GM21360 (cell line): ENCODE results near the gene SCFD2.
"Not testable (repeated sequence)": the region's sequence is repeated elsewhere in the genome, so short reads cannot be mapped to it uniquely, and the experiment has no call there.

Experiments used
- ATAC-seq: cut with Tn5 transposase; IDR thresholded peaks from one replicate; pipeline ENCODE4 v1.9.1; 2021; ENCODE audit warnings: mild to moderate bottlenecking, moderate library complexity; ENCODE audit not compliant: unreplicated experiment

Gene SCFD2

DNA sequence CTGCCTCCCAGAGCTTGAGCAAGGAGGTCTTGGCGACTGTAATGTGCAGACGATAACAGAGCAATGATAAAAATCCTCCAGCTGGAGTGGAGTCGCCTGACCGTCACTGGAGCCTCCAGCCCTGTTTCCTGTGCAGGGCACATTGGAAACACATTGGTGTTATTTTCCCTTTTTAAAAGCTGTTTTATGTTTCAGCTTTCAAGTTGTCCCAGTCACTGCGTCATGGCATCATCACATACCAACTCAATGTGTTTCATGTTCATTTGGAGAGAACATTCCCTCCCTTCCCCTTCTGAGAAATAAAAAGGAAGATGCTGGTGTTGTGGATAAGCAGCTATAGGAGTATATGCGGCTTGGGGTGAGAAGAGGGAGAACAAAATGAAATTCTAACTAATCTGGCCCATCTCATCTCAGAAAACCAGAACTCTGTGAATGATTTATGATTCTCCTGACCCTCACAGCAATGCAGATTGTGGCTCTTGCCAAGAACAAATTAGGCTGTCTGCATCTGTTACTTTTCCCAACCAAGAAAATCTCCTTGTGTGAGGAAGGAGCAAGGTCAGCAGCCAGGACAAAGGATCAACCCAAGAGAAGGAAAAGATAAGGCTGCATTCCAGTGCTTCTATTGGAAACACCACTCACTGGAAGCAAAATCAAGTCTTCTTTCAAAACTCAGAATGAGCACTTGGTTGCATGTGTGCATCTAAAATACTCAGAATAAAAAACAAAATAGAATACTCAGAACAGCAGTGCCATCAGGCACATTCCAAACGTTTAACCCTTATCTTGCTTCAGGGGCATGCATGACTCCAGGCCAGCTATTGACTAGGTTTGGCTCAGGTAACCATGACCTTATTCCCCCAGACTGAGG lies 369.4 kb downstream of the SCFD2 start:
- ATAC-seq: no peak

DNA sequence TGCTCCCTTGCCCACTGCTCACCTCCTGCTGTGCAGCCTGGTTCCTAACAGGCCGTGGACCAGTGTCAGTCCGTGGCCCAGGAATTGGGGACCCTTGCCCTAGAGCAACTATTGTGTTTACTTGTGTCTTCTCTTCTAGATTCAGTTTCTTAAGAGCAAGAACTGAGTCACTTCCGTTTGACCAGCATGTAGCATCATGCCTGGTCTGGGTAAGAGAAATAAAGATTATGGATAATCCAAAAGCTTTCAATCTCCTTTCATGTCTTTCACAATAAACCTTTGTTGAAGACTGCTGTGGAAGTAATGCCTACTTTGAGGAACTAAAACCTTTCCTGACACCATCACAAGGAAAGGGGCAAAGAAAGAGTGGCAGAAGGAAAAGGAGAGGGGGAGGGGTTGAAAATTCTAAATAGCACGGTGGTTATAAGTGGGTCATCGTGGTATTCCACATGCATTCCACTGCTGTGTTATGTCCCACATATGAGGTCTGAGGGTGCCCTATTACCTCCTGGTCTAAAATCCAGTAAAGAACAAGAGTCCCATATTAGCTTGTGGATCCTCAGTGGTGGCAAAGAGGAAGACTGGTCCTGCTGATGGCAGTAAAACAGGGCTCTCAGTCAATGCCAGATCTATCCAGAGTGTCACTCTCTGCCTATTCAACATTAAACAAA lies 370.4 kb downstream of the SCFD2 start:
- no peak for ATAC-seq

DNA sequence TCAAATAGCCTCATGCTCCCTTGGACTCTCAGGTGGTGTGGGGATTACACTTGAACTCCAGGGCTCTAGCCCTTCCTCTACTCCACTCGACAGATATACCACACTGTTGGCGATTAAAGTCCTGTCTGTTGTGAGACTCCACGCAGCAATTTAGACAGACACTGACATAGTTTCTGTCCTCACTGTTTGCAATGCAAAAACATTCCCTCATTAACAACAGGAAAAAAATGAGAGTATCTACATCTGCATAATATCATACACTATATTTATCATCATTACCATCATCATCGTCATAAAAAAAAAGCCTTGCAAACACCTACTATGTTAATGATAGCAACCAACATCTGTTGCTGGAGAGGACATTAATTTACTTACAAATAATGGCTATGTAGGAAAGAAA lies 371.3 kb downstream of the SCFD2 start:
- ATAC-seq: no peak

DNA sequence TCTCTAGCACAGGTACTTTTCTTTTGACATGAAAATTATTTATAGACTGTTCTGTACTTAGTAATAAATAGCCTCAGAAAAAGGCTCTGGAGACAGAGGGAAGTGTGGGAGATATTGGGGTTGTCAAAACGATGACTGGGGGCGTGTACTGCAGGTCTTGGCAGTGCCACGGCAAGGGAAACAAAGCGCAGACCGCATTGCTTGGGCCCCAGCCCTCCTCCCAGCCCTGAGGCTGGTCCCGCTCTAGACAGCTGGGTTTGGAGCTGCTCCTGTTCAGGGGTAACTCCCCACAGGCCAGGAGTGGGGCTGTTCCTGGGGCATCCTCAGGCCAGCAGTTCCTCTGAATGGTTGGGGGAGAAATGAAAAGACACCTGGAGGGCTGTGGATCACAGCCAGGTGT lies 372.1 kb downstream of the SCFD2 start:
- ATAC-seq: no peak

DNA sequence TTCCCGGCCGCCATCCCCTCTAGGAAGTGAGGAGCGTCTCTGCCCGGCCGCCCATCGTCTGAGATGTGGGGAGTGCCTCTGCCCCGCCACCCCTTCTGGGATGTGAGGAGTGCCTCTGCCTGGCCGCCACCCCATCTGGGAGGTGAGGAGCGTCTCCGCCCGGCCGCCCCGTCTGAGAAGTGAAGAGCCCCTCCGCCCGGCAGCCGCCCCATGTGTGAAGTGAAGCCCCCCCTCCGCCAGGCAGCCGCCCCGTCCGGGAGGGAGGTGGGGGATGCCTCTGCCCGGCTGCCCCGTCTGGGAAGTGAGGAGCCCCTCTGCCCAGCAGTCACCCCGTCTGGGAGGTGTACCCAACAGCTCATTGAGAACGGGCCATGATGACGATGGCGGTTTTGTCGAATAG lies 373.3 kb downstream of the SCFD2 start:
- ATAC-seq: not testable (repeated sequence)

DNA sequence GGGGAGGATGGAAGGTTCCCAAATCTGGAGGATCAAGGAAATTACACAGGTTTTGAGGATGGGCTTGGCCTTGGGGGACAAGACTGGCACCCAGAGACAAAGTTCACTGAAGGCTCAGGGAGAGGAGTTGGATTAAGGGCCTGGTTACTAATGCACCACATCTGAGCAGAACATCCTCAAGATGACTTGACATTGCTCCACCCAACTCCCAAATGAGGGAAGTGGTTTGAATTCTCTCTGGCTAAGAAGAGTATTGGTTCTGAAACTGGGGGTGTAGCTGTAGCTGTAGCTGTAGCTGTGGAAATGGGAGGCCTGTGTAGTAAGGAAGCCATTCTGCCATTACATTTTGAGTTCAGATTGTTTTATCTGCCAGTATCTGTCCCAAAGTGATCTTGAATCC lies 374.4 kb downstream of the SCFD2 start:
- ATAC-seq: no peak

DNA sequence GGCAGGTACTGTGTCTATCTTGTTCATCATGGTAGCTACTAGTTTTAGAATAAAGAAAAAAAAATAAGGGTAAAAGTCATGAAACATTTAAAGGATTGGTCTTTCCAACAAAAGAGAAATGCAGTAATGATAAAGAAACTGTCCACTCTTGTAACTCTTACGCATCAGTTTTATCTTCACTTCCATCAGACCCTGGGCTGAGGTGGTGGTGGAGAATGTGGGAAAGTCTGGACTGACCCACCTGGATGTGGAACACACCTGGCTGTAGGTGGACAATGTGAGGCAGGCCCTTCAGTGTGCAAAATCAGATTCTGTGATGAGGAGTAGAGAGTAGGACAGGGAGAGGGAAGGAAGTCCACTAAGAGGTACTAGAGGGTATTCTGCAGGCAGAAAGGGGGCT lies 375.2 kb downstream of the SCFD2 start:
- ATAC-seq: no peak

DNA sequence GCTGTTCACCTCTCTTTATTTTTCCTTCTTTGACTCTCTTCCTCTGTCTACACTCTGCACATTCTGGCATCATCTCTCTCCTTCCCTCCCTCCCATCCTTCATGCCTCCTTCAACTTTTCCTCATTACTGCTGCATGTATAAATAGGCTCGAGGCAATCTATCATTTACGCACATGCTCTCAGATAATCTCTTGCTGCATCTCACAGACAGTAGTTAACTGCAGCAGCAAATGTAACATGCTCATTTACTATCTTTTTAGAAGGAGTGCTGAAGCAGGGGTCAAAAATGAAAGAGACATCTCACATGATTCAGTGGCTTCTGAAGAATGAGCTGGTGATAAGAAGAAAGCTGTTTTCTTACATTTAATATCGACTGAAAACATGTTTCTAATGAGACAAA lies 376.0 kb downstream of the SCFD2 start:
- ATAC-seq: no peak

DNA sequence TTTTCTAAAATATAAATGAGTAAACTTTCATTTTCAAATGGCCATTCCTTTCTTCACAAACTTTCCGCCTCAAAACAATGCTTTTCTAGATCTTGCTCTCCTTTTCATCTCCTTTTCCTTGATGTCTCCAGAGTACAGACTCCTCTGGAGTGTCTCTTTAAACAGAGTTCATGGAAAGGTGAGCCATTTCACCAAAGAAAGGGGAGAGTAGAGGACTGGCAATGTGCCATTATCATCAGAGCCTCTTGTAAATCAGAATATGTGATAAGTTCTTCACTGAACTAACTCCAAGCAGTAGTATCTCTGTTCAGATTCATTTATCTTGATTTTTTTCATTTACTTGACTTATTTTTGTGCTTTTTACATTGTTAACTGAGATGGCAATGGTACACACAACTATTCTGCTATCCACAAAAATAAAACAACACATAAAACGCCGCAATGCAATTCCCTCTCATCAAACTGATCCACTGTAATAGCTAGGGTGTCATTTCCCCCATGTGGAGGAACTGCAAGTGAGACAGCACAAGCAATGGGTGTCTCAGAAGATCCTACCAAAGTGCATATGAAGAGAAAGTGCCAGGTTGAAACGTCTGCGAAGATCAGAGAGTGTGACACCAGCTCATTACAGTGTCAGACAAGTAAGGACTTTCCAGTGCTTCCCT lies 378.3 kb downstream of the SCFD2 start:
- ATAC-seq: no peak

DNA sequence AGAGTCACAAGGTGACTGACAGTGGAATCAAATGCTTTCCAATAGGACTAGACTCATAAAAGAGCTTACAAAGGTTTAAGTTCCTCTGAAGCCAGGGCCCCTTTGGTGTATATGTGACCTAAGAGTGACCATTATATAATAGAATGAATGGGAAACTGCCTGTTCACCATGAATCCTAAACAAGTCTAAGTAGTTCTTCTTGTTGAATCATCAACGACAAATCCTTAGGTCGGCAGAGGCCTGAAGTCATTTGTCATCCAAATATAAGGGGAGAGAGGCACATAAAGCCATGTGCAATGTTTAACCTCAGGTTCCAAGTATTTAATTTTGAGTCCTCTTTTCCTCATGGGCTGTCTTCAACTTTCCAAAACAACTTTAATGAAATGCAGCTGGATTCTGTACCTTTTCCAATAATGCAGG lies 381.4 kb downstream of the SCFD2 start:
- no peak for ATAC-seq

DNA sequence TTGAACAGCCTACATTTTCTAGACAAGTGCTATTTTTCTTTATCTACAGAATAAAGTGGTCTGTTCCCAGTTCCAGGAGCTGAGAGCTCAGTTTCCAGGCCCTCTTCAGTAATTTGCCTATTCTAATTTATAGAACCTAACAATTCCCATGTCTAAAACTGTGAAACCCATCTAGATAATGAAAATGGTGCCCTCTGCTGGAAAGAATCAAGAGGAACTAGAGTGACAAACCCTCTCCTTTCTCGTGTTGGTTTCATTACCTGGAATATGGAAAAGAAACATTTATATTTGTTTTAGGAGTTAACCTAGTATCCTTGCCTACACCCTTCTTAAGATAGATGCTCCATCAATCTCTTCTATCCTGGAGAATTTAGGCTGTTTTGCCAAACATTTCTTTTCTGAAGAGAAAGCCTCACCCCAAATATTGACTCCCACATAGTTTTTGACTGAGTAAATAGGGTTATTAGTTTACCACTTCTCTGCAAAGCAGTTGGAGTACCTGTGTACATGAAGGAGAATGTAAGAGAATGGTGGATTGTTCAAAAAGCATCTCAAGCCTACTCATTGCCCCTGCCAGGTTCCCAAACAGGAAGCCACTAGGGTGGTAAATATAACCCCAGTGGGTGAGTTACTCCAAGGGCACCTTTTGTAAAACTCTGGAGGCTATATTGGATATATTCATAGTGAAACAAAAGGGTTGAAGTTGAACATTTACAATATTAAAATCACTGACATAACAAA lies 382.1 kb downstream of the SCFD2 start:
- peak; percentile 67 for ATAC-seq

DNA sequence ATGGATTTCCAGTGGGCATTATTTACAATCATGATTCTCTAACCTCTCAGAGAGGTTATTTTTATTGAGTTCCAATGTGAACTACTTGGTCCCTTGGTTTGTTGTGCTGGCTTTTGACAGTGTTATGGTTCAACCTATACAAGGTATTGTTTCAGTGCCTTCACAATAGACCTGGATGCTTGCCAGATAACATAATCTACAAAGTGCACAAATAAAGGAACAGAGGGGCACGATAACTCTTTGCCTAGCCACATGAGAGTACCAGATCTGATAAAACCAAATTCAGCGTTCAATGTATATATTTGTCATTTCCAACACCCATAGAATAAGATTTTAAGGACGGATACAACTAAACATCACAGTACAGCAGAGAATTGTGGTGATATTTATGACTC lies 382.9 kb downstream of the SCFD2 start:
- ATAC-seq: no peak

DNA sequence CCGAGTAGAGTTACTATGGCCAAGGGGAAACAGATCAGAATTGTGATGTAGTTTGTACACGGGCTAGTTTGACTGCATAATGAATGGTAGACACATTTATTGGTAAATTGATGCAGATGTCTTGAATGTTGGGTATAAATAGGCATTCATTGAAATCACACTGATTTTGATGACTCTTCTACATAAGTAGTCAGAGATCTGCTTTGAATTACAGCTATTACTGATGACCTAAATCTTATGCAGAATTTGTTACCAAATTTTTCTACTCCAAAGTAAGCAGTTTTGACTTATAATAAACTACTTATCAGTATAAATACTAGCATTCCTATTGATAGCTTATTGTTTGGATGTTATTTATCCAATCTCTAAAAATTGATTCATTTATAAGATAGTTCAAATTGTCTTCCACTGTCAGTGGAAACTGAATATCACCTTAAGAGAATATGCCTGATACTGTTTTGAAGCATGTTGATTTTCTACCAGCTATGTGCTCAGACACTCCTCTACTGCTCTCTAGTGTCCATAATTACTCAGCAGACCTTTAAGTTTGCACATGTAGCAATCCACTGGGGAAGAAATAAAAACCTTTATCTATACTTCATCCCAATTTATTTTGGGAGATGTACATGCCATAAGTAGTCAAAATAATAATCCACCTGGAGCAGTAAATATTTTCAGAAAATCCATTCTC lies 383.5 kb downstream of the SCFD2 start:
- no peak for ATAC-seq

DNA sequence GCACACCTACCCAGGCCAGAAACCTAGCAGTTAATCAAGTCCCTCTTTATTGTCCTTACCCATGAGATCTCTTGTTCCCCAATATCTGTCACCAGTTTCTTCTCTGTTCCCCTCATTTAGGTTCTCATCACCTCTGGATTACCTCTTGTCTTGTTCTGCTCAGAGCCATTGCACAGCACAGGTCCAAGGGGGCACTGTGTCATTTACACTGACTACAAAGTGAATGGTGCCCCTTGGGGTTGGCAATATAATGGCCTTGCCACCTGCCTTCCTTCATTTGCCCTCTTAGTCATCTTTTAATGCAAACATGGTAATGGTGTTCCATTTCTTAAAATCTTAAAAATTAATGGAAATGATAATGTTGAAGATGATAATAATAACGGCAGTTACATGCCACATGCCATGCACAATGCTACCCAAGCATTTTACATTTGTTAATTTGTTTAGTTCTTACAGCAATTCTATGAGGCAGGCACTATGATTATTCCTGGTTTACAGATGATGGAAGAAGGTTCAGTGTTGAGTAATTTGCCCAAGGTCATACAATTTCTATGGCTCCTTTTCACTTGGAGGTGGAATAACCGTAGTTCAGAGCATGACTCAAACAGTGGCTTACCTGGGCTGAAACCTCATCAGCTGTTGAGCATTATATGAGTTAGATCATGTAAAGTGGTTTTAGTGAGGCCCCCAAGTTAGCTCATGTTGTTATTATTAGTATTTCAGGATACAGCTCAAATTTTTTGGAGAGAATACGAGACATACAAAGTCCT lies 385.9 kb downstream of the SCFD2 start:
- no peak for ATAC-seq

DNA sequence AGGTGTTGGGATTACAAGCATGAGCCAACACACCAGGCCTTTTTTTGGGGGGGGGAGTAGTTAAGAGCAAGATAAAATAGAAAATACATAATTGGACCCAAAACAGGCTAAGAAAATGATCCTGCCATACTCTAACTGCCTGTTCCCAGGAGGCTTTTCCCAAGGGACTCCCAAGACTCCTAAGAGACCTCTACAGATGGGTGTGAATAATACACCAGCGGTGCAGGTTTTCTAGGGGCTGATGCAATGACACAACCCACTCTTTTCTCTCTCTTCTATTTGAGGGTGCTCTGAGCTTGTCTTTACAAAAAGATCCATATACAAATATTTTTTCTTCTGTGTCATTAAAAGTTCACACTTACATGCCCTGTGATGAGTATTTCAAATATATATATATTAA lies 386.8 kb downstream of the SCFD2 start:
- no peak for ATAC-seq

DNA sequence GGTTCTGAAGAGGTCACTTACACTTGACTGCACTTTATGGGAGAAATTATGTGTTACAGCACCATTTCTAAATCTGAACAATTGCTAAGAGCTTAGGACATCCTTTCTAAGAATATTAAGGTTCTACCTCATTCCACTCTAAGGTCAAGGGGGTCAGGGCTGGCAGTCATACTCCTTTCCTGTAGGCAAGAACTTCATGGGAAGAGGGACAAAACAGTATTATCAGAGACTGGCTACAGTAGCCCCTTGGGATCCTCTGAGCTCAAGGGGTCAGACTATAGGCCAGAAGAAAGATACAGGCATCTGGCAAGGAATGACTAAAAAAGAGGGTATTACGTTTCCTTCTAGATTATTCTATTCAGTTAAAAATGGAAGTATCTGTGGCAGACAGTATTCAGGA lies 388.6 kb downstream of the SCFD2 start:
- ATAC-seq: no peak

DNA sequence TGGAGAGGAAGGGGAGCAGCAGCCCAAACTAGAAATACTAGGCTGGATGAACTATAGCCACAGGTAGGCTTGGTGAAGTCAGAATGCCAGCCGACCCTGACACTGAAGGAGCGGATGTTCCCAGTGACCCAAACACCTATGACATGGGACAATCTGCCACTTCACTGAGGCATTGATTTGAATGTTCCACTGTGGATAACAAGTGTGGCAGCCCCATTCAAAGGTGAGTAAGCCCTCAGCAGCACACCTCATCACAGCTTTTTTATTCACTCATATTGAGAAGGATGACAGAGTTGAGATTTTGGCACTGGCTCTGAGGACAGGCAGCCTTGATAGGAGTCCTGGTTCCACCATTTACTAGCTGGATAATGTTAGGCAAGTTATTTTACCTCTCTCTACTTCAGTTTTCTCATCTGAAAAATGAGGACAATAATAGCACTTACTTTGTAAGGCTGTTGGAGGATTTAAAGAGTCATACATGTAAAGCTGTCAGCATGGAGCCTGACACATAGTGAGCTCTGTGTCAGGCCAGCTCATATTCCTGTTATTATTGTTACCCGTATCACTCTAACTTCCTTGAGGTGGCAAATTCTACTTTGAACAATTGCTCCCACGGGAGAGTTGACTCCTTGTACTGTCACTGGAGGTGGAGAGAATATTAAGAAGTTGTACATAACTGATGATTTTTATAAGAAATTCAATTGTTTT lies 389.2 kb downstream of the SCFD2 start:
- ATAC-seq: no peak

DNA sequence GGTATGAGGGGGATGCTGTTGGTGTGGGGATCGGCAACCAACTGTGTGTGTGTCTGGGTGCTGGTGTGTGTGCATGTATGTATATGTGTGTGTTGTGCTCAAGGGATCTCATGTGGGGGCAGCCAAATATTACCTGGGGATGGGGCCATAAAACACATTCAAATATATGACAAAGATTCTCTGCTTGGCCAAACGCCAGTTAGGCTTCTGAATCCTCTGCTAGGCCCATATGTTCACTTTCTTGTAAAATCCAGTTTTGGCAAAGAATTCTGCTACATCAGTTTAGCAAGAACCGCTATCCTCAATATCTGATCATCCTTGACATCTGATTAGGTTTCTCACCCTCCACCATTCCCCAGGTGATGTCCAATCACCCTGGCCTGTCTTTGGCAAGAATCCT lies 397.2 kb downstream of the SCFD2 start:
- no peak for ATAC-seq

DNA sequence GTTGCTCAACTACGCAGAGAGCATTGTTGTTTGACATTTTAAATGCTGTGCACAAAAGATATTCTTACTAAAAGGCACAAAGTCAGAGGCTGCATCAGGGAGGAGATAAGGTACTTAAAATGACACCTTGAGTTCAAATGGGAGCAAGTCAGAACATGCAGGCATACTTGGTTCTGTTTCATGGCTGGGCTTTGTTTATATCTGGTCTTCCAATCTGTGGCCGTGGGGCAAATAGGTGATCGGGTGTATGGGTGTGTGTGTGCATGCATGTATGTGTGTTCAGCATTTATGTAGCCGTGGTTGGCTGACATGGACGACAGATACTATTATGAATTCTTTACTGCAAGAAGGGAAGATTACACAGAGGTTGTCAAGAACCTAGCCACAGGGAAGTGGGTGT lies 397.6 kb downstream of the SCFD2 start:
- ATAC-seq: no peak
